ENCODE results near the gene RIT2.

DNA sequence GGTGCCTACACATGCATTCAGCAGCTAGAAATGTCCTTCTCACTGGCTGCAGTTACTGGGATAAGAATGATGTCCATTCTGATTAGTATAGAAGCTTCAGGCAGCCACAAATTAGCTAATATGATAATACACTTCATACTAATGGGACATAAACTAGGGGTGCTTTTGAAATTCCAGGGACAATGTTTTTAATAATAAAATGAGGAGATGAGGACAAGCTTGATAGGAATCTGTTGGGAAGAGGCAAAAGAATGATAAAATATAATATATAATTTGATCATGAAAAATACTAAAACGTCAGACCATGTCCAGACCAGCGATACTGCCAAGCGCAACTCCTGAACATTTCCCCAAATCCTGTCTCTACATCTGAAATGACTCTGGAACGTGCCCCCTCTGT lies 157.1 kb downstream of the RIT2 start:
- no peak for TF ChIP-seq POLR2A (IDR thresholded peaks at IDR 0.05; ENCODE audit: low read depth, low read length)
- no peak for TF ChIP-seq POLR2AphosphoS5 (IDR thresholded peaks at IDR 0.05; ENCODE audit: low read depth, low read length)
- no peak for TF ChIP-seq TAF1 (IDR thresholded peaks at IDR 0.05; ENCODE audit: borderline replicate concordance, low read depth, low read length)
